ENCODE results near the gene FAM53B.

DNA sequence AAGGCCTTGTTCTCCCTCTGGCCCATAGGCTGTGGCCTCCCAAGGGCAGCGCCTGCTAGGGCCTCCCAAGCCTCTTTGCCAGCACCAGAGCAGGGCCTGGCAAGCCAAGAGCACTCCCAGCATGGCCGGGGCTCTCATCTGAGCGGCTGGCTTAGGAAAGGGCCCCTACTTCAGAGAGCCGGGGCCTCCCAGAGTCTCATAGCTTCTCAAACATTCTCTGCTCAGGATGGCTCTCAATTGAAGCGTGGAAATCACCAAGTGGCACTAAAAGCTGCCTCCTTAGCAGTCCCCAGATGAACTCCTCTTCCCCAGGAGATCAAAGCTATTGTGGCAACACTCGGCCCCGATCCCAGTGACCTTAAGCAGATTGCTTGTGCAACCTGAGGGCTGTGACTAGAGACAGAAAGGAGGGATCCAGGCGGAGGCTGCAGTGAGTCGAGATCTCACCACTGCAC is 69.4 kb downstream of the FAM53B start:
- TF ChIP-seq POLR2A (IDR thresholded peaks at IDR 0.05) (no peak), EP300 (IDR thresholded peaks at IDR 0.05) (no peak)
- TF ChIP-seq, protein P1, sequence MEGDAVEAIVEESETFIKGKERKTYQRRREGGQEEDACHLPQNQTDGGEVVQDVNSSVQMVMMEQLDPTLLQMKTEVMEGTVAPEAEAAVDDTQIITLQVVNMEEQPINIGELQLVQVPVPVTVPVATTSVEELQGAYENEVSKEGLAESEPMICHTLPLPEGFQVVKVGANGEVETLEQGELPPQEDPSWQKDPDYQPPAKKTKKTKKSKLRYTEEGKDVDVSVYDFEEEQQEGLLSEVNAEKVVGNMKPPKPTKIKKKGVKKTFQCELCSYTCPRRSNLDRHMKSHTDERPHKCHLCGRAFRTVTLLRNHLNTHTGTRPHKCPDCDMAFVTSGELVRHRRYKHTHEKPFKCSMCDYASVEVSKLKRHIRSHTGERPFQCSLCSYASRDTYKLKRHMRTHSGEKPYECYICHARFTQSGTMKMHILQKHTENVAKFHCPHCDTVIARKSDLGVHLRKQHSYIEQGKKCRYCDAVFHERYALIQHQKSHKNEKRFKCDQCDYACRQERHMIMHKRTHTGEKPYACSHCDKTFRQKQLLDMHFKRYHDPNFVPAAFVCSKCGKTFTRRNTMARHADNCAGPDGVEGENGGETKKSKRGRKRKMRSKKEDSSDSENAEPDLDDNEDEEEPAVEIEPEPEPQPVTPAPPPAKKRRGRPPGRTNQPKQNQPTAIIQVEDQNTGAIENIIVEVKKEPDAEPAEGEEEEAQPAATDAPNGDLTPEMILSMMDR (IDR thresholded peaks at IDR 0.05) = no peak

Data from tibial nerve (tissue), 4 donors.